ENCODE measurements around the gene PCDH9. TPM values are rescaled to one million over a fixed set of nuclear protein-coding genes. Genes with fewer than 3 reads are reported as not detected.

Gene PCDH9
- total RNA-seq, 1 donor from 2014 or later, result 33.8 TPM

DNA sequence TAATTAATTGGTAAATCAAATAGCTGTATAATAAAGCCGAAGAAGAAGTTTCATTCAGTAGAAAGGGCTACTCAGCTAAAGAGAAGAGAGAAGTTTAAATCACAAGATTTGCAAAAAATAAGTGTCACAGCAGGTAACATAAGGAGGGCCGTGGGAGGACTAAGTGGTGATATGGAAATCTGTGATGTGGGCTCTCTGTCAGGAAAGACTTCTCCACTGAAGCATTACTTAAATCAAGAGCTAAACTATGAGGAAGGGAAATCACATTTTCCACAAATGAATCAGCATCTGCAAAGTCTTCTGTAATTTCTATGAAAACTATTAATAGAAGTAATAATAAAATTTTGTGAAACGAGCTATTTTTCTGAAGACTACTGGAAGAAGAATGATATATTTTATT, 153.8 kb downstream of the PCDH9 start:
- no peaks in the 10 kb centered on the region for H3K27me3 Mint-ChIP-seq (ENCODE audit: unreplicated experiment)

DNA sequence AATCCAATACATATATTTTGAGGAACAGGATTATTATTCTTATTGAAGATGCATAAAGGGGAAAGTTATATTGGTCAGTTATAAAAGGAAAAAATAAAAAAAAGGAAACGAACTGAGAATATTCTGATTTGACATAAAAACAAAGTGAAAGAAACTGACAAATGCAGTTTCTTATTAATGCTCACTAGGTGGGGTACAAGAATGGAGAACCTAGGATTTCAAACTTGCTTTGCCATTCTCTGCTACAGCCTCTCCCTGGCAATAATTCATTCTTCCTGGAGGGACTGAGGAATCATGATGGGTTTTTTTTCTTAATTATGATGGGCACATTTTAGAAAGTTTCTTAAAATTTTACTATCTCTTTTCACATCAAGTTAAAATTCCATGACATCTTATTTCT, 154.9 kb downstream of the PCDH9 start:
- no peak overlapping the region for H3K4me3 Mint-ChIP-seq (ENCODE audit: unreplicated experiment)
- no peaks in the 10 kb centered on the region for H3K27me3 Mint-ChIP-seq (ENCODE audit: unreplicated experiment)

More for the DNA sequence above, 153.8 kb downstream of the PCDH9 start:
- DNase-seq (ENCODE audit: extremely low spot score, unreplicated experiment), result no peak
- Mint-ChIP-seq H3K4me3 (ENCODE audit: unreplicated experiment) (no peak overlapping the region), H3K36me3 (ENCODE audit: unreplicated experiment) (no peaks in the 10 kb centered on the region), H3K27ac (ENCODE audit: unreplicated experiment) (no peak overlapping the region), H3K4me1 (ENCODE audit: unreplicated experiment) (no peaks in the 10 kb centered on the region), H3K9me3 (ENCODE audit: unreplicated experiment) (no peaks in the 10 kb centered on the region)
- TF ChIP-seq, protein P1, sequence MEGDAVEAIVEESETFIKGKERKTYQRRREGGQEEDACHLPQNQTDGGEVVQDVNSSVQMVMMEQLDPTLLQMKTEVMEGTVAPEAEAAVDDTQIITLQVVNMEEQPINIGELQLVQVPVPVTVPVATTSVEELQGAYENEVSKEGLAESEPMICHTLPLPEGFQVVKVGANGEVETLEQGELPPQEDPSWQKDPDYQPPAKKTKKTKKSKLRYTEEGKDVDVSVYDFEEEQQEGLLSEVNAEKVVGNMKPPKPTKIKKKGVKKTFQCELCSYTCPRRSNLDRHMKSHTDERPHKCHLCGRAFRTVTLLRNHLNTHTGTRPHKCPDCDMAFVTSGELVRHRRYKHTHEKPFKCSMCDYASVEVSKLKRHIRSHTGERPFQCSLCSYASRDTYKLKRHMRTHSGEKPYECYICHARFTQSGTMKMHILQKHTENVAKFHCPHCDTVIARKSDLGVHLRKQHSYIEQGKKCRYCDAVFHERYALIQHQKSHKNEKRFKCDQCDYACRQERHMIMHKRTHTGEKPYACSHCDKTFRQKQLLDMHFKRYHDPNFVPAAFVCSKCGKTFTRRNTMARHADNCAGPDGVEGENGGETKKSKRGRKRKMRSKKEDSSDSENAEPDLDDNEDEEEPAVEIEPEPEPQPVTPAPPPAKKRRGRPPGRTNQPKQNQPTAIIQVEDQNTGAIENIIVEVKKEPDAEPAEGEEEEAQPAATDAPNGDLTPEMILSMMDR (IDR thresholded peaks at IDR 0.05), result no peak

DNA sequence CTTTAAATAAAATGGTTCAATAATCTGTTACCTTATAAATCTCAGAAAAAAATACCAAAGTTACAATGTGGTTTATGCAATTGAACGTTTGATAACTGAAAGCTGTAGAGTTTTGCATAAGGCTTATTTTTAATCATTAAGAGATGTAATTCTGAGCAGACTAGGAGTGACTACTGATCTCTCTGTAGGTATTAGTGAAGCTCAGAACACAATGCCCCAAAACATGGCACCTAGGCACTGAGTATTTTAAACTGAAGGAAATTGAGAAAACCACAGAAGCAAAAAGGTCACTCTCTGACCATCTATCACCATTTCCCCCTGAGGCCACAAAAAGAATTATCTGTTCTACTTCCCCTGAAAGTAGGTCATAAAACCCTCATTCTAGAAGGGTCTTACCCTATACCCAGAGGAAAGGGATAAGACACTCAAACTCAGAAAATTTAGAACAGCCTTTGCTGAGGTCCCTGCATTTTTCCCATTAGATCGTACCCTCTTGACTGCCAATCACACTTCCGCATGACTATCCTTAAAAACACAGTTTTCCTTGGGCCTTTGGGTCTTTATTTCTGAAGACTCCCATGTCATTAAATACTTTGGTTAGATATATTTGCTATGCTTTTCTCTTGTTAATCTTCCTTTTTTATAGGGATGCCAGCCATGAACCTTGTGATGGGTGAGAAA, 158.1 kb downstream of the PCDH9 start:
- H3K4me1 Mint-ChIP-seq (ENCODE audit: unreplicated experiment), result no peaks in the 10 kb centered on the region
- TF ChIP-seq, protein P1 (IDR thresholded peaks at IDR 0.05), result no peak
- H3K36me3 Mint-ChIP-seq (ENCODE audit: unreplicated experiment), result no peaks in the 10 kb centered on the region
- no peaks in the 10 kb centered on the region for H3K27me3 Mint-ChIP-seq (ENCODE audit: unreplicated experiment)
- H3K9me3 Mint-ChIP-seq (ENCODE audit: unreplicated experiment), result no peaks in the 10 kb centered on the region
- DNase-seq (ENCODE audit: extremely low spot score, unreplicated experiment), result no peak
- no peak overlapping the region for H3K27ac Mint-ChIP-seq (ENCODE audit: unreplicated experiment)
- no peak overlapping the region for H3K4me3 Mint-ChIP-seq (ENCODE audit: unreplicated experiment)

More for the DNA sequence above, 154.9 kb downstream of the PCDH9 start:
- Mint-ChIP-seq H3K4me1 (ENCODE audit: unreplicated experiment) (no peaks in the 10 kb centered on the region), H3K36me3 (ENCODE audit: unreplicated experiment) (no peaks in the 10 kb centered on the region), H3K27ac (ENCODE audit: unreplicated experiment) (no peak overlapping the region), H3K9me3 (ENCODE audit: unreplicated experiment) (no peaks in the 10 kb centered on the region)
- TF ChIP-seq, protein P1 (IDR thresholded peaks at IDR 0.05), result peak; percentile 55
- DNase-seq (ENCODE audit: extremely low spot score, unreplicated experiment), result no peak

DNA sequence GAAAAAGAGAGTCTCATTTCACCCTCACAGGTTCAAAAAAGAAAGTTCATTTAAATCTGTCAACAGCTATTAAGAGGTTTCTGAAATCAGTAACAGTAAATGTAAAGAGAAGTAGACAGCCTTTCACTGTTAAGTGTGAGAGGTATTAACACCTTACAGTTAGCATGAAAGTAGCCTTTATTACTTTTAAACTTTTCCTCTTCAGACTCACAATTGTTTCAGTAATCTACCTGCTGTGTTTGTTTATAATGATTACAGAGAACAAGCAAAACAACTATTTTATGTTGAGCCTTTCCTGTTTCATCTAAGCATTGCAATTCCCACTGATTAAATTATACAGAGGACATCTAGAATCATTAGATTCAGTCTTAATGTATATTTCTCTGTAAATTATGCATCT, 159.8 kb downstream of the PCDH9 start:
- Mint-ChIP-seq H3K4me3 (ENCODE audit: unreplicated experiment) (no peak overlapping the region), H3K9me3 (ENCODE audit: unreplicated experiment) (no peaks in the 10 kb centered on the region), H3K27ac (ENCODE audit: unreplicated experiment) (no peak overlapping the region), H3K27me3 (ENCODE audit: unreplicated experiment) (no peaks in the 10 kb centered on the region), H3K4me1 (ENCODE audit: unreplicated experiment) (no peaks in the 10 kb centered on the region), H3K36me3 (ENCODE audit: unreplicated experiment) (no peaks in the 10 kb centered on the region)
- TF ChIP-seq, protein P1 (IDR thresholded peaks at IDR 0.05), result no peak
- no peak for DNase-seq (ENCODE audit: extremely low spot score, unreplicated experiment)

DNA sequence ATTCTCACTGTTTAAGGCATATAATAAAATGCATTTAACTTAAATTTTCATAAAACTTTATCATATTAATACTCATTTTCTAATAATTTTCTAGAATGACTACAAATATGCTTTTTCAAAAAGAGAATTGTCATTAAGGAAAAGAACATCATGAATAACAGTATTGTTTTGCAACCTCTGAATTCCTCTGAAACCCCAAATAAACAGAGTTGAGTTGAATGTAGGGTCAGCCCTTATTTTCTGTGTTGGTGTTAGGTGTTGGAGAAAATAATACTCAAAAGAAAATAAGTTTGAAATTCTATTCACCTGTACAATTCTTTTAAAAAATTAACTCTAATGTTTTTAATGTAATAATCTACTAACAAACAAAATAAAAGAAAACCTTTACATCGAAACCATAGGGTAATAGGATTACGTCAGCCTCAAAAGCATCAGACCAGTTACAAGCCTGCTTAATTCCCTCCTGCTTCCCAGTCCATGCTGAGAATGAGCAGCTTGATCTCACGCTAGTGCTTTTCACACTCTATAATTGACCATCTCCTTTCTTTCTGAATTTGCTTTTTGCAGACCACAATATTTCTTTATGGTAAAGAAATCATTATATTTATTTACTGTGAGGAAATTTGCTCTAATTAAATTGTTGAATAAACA, 160.9 kb downstream of the PCDH9 start:
- H3K4me3 Mint-ChIP-seq (ENCODE audit: unreplicated experiment), result no peak overlapping the region
- H3K4me1 Mint-ChIP-seq (ENCODE audit: unreplicated experiment), result peaks cover 7% of the 10 kb centered on the region
- DNase-seq (ENCODE audit: extremely low spot score, unreplicated experiment), result no peak
- TF ChIP-seq, protein P1 (IDR thresholded peaks at IDR 0.05), result no peak
- H3K9me3 Mint-ChIP-seq (ENCODE audit: unreplicated experiment), result no peaks in the 10 kb centered on the region
- H3K27me3 Mint-ChIP-seq (ENCODE audit: unreplicated experiment), result no peaks in the 10 kb centered on the region
- no peaks in the 10 kb centered on the region for H3K36me3 Mint-ChIP-seq (ENCODE audit: unreplicated experiment)
- H3K27ac Mint-ChIP-seq (ENCODE audit: unreplicated experiment), result no peak overlapping the region
